ENCODE data around the gene PAGE5. TPM values are rescaled to one million over a fixed set of nuclear protein-coding genes. Genes with fewer than 3 reads are reported as not detected.

Gene PAGE5
- total RNA-seq, result not detected in 2 replicates

- no peak for DNase-seq (ENCODE audit: low read depth)
- Histone ChIP-seq H3K4me3 (ENCODE audit: low read depth, low read length) (no peak within 1 kb of the TSS), H3K36me3 (ENCODE audit: control insufficient read depth, insufficient read depth, low read length) (no peaks in the 10 kb centered on the region), H3K27me3 (ENCODE audit: control insufficient read depth, insufficient read depth, low read length) (no peaks in the 10 kb centered on the region)
- no peak for FAIRE-seq
- TF ChIP-seq CTCF (IDR thresholded peaks at IDR 0.05; ENCODE audit: insufficient read depth, low read length, severe bottlenecking), result no peak
Observed at GRCh38 chrX:55220119-55220794, at the start of gene PAGE5. Gene PAGE5, plus strand, starts transcription at chrX:55220346. Its CDS starts 1,037 bp downstream, at chrX:55221383.

- no peak for TF ChIP-seq CTCF (IDR thresholded peaks at IDR 0.05; ENCODE audit: insufficient read depth, low read length, severe bottlenecking)
- H3K4me3 ChIP-seq (ENCODE audit: low read depth, low read length), result no peak overlapping the region
- no peaks in the 10 kb centered on the region for H3K27me3 ChIP-seq (ENCODE audit: control insufficient read depth, insufficient read depth, low read length)
- H3K36me3 ChIP-seq (ENCODE audit: control insufficient read depth, insufficient read depth, low read length), result no peaks in the 10 kb centered on the region
- DNase-seq (ENCODE audit: low read depth), result peak; percentile 62
- FAIRE-seq, result no peak
Observed at GRCh38 chrX:55187281-55187680, 32.9 kb upstream of the PAGE5 start.

- no peak overlapping the region for H3K4me3 ChIP-seq (ENCODE audit: low read depth, low read length)
- no peaks in the 10 kb centered on the region for H3K36me3 ChIP-seq (ENCODE audit: control insufficient read depth, insufficient read depth, low read length)
- no peak for TF ChIP-seq CTCF (IDR thresholded peaks at IDR 0.05; ENCODE audit: insufficient read depth, low read length, severe bottlenecking)
- no peak for DNase-seq (ENCODE audit: low read depth)
- FAIRE-seq, result no peak
- H3K27me3 ChIP-seq (ENCODE audit: control insufficient read depth, insufficient read depth, low read length), result no peaks in the 10 kb centered on the region
Observed at GRCh38 chrX:55196688-55197087, 23.5 kb upstream of the PAGE5 start.

- no peaks in the 10 kb centered on the region for H3K27me3 ChIP-seq (ENCODE audit: control insufficient read depth, insufficient read depth, low read length)
- H3K36me3 ChIP-seq (ENCODE audit: control insufficient read depth, insufficient read depth, low read length), result no peaks in the 10 kb centered on the region
- no peak for FAIRE-seq
- DNase-seq (ENCODE audit: low read depth), result peak; percentile 33
- TF ChIP-seq CTCF (IDR thresholded peaks at IDR 0.05; ENCODE audit: insufficient read depth, low read length, severe bottlenecking), result no peak
- no peak overlapping the region for H3K4me3 ChIP-seq (ENCODE audit: low read depth, low read length)
Observed at GRCh38 chrX:55201930-55202579, 18.1 kb upstream of the PAGE5 start.

GRCh38 chrX:55206162-55206941, 13.8 kb upstream of the PAGE5 start:
- Histone ChIP-seq H3K27me3 (ENCODE audit: control insufficient read depth, insufficient read depth, low read length) (no peaks in the 10 kb centered on the region), H3K36me3 (ENCODE audit: control insufficient read depth, insufficient read depth, low read length) (no peaks in the 10 kb centered on the region), H3K4me3 (ENCODE audit: low read depth, low read length) (no peak overlapping the region)
- DNase-seq (ENCODE audit: low read depth) (no peak), FAIRE-seq (no peak)
- no peak for TF ChIP-seq CTCF (IDR thresholded peaks at IDR 0.05; ENCODE audit: insufficient read depth, low read length, severe bottlenecking)

Measured in bronchial epithelial cell (primary cell).